GM06990 (cell line): ENCODE measurements around the gene NFX1.

Source experiments
- DNase-seq: peaks from one replicate; pipeline ENCODE4 v3.0.0-alpha.2; 2011; ENCODE audit not compliant: insufficient read length; ENCODE audit errors: extremely low read depth
- H3K27me3 ChIP-seq: replicated peaks from 2 replicates; pipeline ENCODE4 v1.6.0; 2011; ENCODE audit warnings: low read length; ENCODE audit not compliant: control insufficient read depth, insufficient read depth
- H3K36me3 ChIP-seq: 2 replicates; pipeline ENCODE4 v1.5.1; 2011; ENCODE audit warnings: low read length; ENCODE audit not compliant: control insufficient read depth, insufficient read depth
- H3K4me3 ChIP-seq: replicated peaks from 2 replicates; pipeline ENCODE4 v1.5.1; 2011; ENCODE audit warnings: low read depth, mild to moderate bottlenecking, control low read depth, low read length
- TF ChIP-seq, protein P1 (sequence below): IDR thresholded peaks from 2 replicates; pipeline ENCODE4 v1.5.1; 2011; ENCODE audit warnings: low read length, control low read depth, mild to moderate bottlenecking, inconsistent platforms; ENCODE audit not compliant: insufficient read depth, poor library complexity, severe bottlenecking

The NFX1 gene

DNA sequence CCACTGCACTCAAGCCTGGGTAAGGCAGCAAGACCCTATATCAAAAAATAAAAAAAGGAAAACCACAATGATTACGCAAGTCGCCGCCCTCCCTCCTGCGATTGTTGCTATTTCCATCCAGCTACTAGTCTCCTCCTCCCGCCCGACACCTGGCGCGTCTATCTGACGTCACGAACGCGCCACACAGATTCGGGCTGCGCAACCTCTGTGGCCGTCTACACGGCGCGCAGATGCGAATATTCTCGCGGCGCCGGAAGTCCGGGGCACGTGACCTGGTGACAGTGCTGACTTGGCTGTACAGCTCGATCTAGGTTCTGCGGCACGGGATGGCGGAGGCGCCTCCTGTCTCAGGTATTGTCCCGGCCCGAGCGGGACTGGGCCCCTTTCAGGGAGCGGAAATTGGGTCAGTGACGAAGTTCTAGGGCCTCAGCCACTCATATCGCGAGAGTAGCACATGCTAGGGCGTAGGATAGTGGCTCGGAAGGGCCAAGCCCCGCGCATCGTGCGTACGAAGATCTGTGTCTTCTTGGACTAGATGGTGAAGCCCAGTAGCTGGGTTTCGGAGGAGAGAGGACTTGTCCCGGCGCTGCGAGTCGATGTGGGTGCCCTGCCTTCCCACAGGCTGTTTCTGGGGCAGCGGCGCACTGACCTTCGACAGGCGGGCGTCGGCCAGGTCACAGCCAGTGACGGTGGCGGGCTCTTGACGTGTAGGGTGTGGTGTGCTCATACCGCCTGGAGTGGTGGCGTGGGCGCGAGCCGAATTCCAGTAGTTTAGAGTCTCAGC lies at the start of gene NFX1:
NFX1 (plus strand) TSS at position 270 of the 784 bp plus-strand sequence; CDS start at position 327, 57 bp downstream.
- peaks cover 2% of the 10 kb centered on the region for H3K36me3 ChIP-seq
- TF ChIP-seq, protein P1, sequence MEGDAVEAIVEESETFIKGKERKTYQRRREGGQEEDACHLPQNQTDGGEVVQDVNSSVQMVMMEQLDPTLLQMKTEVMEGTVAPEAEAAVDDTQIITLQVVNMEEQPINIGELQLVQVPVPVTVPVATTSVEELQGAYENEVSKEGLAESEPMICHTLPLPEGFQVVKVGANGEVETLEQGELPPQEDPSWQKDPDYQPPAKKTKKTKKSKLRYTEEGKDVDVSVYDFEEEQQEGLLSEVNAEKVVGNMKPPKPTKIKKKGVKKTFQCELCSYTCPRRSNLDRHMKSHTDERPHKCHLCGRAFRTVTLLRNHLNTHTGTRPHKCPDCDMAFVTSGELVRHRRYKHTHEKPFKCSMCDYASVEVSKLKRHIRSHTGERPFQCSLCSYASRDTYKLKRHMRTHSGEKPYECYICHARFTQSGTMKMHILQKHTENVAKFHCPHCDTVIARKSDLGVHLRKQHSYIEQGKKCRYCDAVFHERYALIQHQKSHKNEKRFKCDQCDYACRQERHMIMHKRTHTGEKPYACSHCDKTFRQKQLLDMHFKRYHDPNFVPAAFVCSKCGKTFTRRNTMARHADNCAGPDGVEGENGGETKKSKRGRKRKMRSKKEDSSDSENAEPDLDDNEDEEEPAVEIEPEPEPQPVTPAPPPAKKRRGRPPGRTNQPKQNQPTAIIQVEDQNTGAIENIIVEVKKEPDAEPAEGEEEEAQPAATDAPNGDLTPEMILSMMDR = no peak
- H3K4me3 ChIP-seq = peak within 1 kb of the TSS; percentile 85
- DNase-seq = peak; percentile 97
- H3K27me3 ChIP-seq = no peaks in the 10 kb centered on the region

DNA sequence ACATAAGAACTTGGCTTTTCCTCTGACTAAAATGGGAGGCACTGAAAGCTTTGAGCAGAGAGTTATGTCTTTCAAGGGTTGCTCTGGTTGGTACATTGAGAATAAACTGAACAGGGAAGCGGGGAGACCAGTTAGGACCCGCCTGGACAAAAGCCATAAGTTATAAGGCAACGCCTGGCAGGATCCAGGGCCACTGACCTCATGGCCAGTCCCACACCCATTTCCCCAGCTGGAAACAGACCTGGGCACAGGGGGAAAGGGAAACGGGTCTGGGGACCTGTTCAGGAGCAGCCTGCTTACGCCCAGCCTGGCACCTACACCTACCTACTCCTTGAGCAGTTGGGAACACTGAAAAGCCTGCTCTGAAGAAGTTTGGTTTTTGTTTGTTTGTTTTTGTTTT lies 49.0 kb upstream of the NFX1 start:
- TF ChIP-seq, protein P1 = no peak
- Histone ChIP-seq H3K4me3 (no peak overlapping the region), H3K27me3 (no peaks in the 10 kb centered on the region), H3K36me3 (no peaks in the 10 kb centered on the region)
- DNase-seq = no peak

DNA sequence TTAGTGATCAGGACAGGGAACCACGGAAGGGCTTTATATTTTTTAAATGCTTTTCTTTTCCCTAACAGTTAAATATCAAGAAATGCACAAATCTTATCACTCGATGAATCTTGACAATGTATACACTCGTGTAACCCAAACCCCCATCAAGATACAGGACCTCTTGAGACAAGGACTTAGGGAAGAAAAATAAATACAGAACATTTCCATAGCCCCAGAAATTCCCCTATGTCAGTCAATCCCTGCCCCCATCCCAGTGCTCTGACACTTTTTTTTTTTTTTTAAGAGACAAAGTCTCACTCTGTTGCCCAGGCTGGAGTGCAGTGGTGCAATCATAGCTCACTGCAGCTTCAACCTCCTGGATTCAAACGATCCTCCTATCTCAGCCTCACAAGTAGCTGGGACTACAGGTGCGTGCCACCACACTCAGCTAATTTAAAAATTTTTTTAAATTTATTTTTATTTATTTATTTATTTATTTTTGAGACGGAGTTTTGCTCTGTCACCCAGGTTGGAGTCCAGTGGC lies 47.6 kb upstream of the NFX1 start:
- no peak for DNase-seq
- TF ChIP-seq, protein P1 = no peak
- Histone ChIP-seq H3K27me3 (no peaks in the 10 kb centered on the region), H3K4me3 (no peak overlapping the region), H3K36me3 (no peaks in the 10 kb centered on the region)

DNA sequence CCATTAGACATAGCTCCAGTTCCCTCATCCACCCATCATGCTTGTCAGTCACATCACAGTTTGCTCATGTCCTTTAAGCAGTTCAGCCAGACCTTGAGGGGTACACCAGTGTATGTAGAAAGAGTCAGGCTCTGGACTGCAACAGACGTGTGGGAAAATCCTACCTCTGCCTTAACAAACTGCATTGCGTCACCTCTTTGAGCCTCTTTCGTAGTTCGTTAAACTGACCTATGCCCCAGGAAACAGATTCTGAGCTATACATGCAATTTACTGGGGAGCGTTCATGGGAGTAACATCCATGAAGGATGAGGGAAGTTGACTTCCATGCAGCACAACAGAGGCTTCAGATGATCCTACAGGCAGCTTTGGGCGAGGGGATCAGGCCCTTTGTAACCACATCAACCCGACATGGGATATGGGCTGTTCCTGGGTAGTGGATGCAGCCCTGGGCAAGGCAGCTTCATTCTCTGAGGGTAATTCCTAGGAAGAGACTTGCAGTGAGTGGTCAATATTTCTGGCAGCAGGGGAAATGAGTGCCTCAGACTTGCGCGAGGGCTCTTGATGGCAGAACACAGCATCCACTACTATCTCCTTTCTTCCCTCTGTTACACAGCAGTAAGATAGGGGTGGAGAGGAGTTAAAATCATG lies 46.1 kb upstream of the NFX1 start:
- no peak for DNase-seq
- Histone ChIP-seq H3K27me3 (no peaks in the 10 kb centered on the region), H3K4me3 (no peak overlapping the region), H3K36me3 (no peaks in the 10 kb centered on the region; the same call in 1 of the 2 replicates)
- TF ChIP-seq, protein P1 = no peak

DNA sequence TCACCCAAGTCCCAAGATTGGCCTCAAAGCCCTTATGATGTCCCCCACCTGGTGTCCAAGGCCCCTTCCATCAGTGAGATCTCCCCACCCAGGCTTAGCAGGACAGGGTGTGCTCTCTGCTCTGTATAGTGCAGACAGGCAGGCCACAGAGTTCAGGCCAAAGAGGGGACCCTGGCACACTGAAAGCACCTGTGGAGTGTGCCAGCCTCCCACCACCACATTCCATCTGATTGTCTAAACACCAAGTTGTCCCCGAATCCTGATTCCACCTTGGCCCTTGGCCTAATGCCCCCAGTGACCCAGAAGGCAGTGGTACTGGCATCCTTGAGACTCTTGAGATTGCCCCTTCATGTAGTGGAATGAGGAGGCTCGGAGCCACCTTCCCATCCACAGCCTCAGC lies 45.0 kb upstream of the NFX1 start:
- TF ChIP-seq, protein P1 = no peak
- no peaks in the 10 kb centered on the region for H3K27me3 ChIP-seq
- H3K4me3 ChIP-seq = no peak overlapping the region
- H3K36me3 ChIP-seq = no peaks in the 10 kb centered on the region; the same call in 1 of the 2 replicates
- no peak for DNase-seq
